Keratinocyte (primary cell): ENCODE data around the gene CLCN7. TPM values are rescaled to one million over a fixed set of nuclear protein-coding genes. Genes with fewer than 3 reads are reported as not detected.

Source experiments
- DNase-seq: peaks from one replicate; pipeline ENCODE4 v3.0.0-alpha.2; 2011; ENCODE audit warnings: low read depth, missing footprints, low spot score
- FAIRE-seq: peaks from 2 replicates; lab custom pipeline; 2011; peaks lifted over from hg19 to GRCh38; lab: Jason Lieb, UNC
- H2AFZ ChIP-seq: 2 replicates; pipeline ENCODE4 v1.6.0; 2012; ENCODE audit warnings: low read length, control low read depth, inconsistent platforms; ENCODE audit not compliant: control insufficient read depth
- H3K27ac ChIP-seq: 2 replicates; pipeline ENCODE4 v1.5.1; 2011; ENCODE audit warnings: low read length; ENCODE audit not compliant: control insufficient read depth, insufficient read depth
- H3K27me3 ChIP-seq: 3 replicates; pipeline ENCODE4 v1.6.0; 2011; ENCODE audit warnings: low read length; ENCODE audit not compliant: control insufficient read depth, insufficient read depth; ENCODE audit errors: extremely low read depth
- H3K36me3 ChIP-seq, 2 experiments: 2 replicates in 1 of 2; 3 replicates in 1 of 2; pipeline ENCODE4 v1.5.1; 2011; ENCODE audit warnings: low read length in 2 of 2, mild to moderate bottlenecking in 1 of 2; ENCODE audit not compliant: control insufficient read depth in 2 of 2, insufficient read depth in 2 of 2; ENCODE audit errors: extremely low read depth in 1 of 2
- H3K4me1 ChIP-seq: 3 replicates; pipeline ENCODE4 v1.5.1; 2011; ENCODE audit warnings: low read length; ENCODE audit not compliant: control insufficient read depth, insufficient read depth; ENCODE audit errors: extremely low read depth
- H3K4me2 ChIP-seq: 3 replicates; pipeline ENCODE4 v1.6.0; 2011; ENCODE audit warnings: low read depth, low read length; ENCODE audit not compliant: control insufficient read depth, insufficient read depth; ENCODE audit errors: extremely low read depth
- H3K4me3 ChIP-seq, 3 experiments: fragments of 200-600 bp in 1 of 3; sonication (generic) in 1 of 3; 2 replicates in 2 of 3; 3 replicates in 1 of 3; pipeline ENCODE4 v1.5.1; 2011 to 2016; ENCODE audit warnings: low read length in 3 of 3, mild to moderate bottlenecking in 3 of 3, control low read depth in 2 of 3, inconsistent platforms in 1 of 3, low read depth in 1 of 3, mixed read lengths in 1 of 3, mixed run types in 1 of 3, moderate library complexity in 1 of 3; ENCODE audit not compliant: control insufficient read depth in 2 of 3, insufficient read depth in 2 of 3; ENCODE audit errors: extremely low read depth in 1 of 3
- H3K79me2 ChIP-seq: 2 replicates; pipeline ENCODE4 v1.6.0; 2012; ENCODE audit warnings: low read length; ENCODE audit not compliant: control insufficient read depth, insufficient read depth
- H3K9ac ChIP-seq: 3 replicates; pipeline ENCODE4 v1.6.0; 2011; ENCODE audit warnings: low read length; ENCODE audit not compliant: control insufficient read depth, insufficient read depth; ENCODE audit errors: extremely low read depth
- H3K9me1 ChIP-seq: 3 replicates; pipeline ENCODE4 v1.6.0; 2011; ENCODE audit warnings: low read length; ENCODE audit not compliant: control insufficient read depth, insufficient read depth; ENCODE audit errors: extremely low read depth
- H3K9me3 ChIP-seq: 2 replicates; pipeline ENCODE4 v1.5.1; 2012; ENCODE audit warnings: low read depth, low read length; ENCODE audit not compliant: control insufficient read depth
- H4K20me1 ChIP-seq: 3 replicates; pipeline ENCODE4 v1.6.0; 2011; ENCODE audit warnings: low read length; ENCODE audit not compliant: control insufficient read depth, insufficient read depth; ENCODE audit errors: extremely low read depth
- CTCF ChIP-seq, 3 experiments: IDR thresholded peaks in 1 of 3; conservative IDR thresholded peaks in 1 of 3; optimal IDR thresholded peaks in 1 of 3; 2 replicates in 2 of 3; 3 replicates in 1 of 3; pipeline versions ENCODE3 to v1.5.1; 2011; ENCODE audit warnings: low read length in 3 of 3, mild to moderate bottlenecking in 3 of 3, moderate library complexity in 2 of 3, control low read depth in 1 of 3, inconsistent platforms in 1 of 3; ENCODE audit not compliant: insufficient read depth in 2 of 3; ENCODE audit errors: extremely low read depth in 1 of 3
- EZH2 ChIP-seq: IDR thresholded peaks from one replicate; pipeline ENCODE4 v1.6.1; 2012; ENCODE audit warnings: inconsistent platforms, mild to moderate bottlenecking, low read length, moderate library complexity
- dilution Hi-C: fragments of 300-500 bp; cut with MboI; formaldehyde crosslinking; loops from one replicate; pipeline ENCODE4 v1.7.0; 2020; ENCODE audit warnings: low sequenced_read_pairs; ENCODE audit not compliant: extremely low pct_ligation_motif_present
- polyA plus RNA-seq, 5 experiments: library from polyadenylated mRNA; depleted of rRNA in 3 of 5; stranded (reverse) in 3 of 5; stranded (forward) in 1 of 5; unstranded in 1 of 5; fragments of >200 nt; gene quantifications; 1 replicate in 1 of 5; 2 replicates in 3 of 5; 3 replicates in 1 of 5; pipeline versions ENCODE4 v1.2.1 to v1.2.3, GENCODE V29; 2011 to 2012; ENCODE audit warnings: missing spikeins in 2 of 5, low read depth in 1 of 5, low replicate concordance in 1 of 5

The CLCN7 gene
- polyA plus RNA-seq, 1 donor (not counting 4 experiments of a cell fraction or from before 2014, with no cell fraction given), result 13.3 TPM

GRCh38 chr16:1466968-1467521 is 7.8 kb downstream of the CLCN7 start:
- Histone ChIP-seq H3K4me2 (no peak overlapping the region), H3K27ac (no peak overlapping the region), H3K79me2 (peaks cover 45% of the 10 kb centered on the region), H3K36me3 (peaks cover 0 to 7% of the 10 kb centered on the region in 2 experiments), H3K9me3 (no peaks in the 10 kb centered on the region), H2AFZ (no peak overlapping the region), H3K4me3 (no peak overlapping the region), H3K9me1 (no peaks in the 10 kb centered on the region), H4K20me1 (no peaks in the 10 kb centered on the region), H3K4me1 (no peaks in the 10 kb centered on the region), H3K27me3 (no peaks in the 10 kb centered on the region), H3K9ac (no peak overlapping the region)
- TF ChIP-seq CTCF (optimal IDR thresholded peaks at IDR 0.05 in 1 of 3, IDR thresholded peaks at IDR 0.05 in 1 of 3, conservative IDR thresholded peaks at IDR 0.05 in 1 of 3; ENCODE audit: extremely low read depth in 1 of 3, insufficient read depth in 2 of 3, low read length in 3 of 3), result no peak
- TF ChIP-seq EZH2, result no peak
- DNase-seq (no peak), FAIRE-seq (no peak)
- dilution Hi-C loops, result no loop called here

GRCh38 chr16:1466054-1466453 is 8.8 kb downstream of the CLCN7 start:
- H3K27me3 ChIP-seq, result no peaks in the 10 kb centered on the region
- no peak for TF ChIP-seq EZH2
- no peak for TF ChIP-seq CTCF (optimal IDR thresholded peaks at IDR 0.05 in 1 of 3, IDR thresholded peaks at IDR 0.05 in 1 of 3, conservative IDR thresholded peaks at IDR 0.05 in 1 of 3; ENCODE audit: extremely low read depth in 1 of 3, insufficient read depth in 2 of 3, low read length in 3 of 3)
- H3K79me2 ChIP-seq, result peaks cover 36% of the 10 kb centered on the region
- FAIRE-seq, result no peak
- no peak for DNase-seq
- H3K9ac ChIP-seq, result no peak overlapping the region
- no peak overlapping the region for H3K4me2 ChIP-seq
- no peak overlapping the region for H2AFZ ChIP-seq
- dilution Hi-C loops, result no loop called here
- H3K36me3 ChIP-seq, result peaks cover 0 to 11% of the 10 kb centered on the region in 2 experiments
- H3K9me3 ChIP-seq, result no peaks in the 10 kb centered on the region
- no peak overlapping the region for H3K4me3 ChIP-seq
- H3K4me1 ChIP-seq, result no peaks in the 10 kb centered on the region
- no peaks in the 10 kb centered on the region for H4K20me1 ChIP-seq
- no peaks in the 10 kb centered on the region for H3K9me1 ChIP-seq
- no peak overlapping the region for H3K27ac ChIP-seq
